NCI-H187 treated with DMSO at 0.1 percent for 48 hours (cell line): Measurements from ENCODE around the gene UNC45B.
"Not testable (repeated sequence)": the region's sequence is repeated elsewhere in the genome, so short reads cannot be mapped to it uniquely, and the experiment has no call there.

Experiments
- DNase-seq: peaks from one replicate; lab custom pipeline; 2025; lab: John Stamatoyannopoulos, UW

The UNC45B gene

GRCh38 chr17:35141681-35142466, 5.7 kb upstream of the UNC45B start, which contains the start of gene NLE1:
NLE1 (minus strand) TSS chr17:35142303; CDS start chr17:35142275, 28 bp downstream.
- peak; percentile 20 for DNase-seq

GRCh38 chr17:35142467-35142796, 5.2 kb upstream of the UNC45B start:
- no peak for DNase-seq

- DNase-seq = no peak
Measured at GRCh38 chr17:35144840-35145239, 2.8 kb upstream of the UNC45B start.

- DNase-seq = no peak
Measured at GRCh38 chr17:35146214-35146833, 1.3 kb upstream of the UNC45B start.

GRCh38 chr17:35148144-35148543, 527 bp downstream of the UNC45B start:
- DNase-seq = no peak

- no peak for DNase-seq
Measured at GRCh38 chr17:35149941-35150340, 2.3 kb downstream of the UNC45B start.

GRCh38 chr17:35151080-35151479, 3.5 kb downstream of the UNC45B start:
- DNase-seq = not testable (repeated sequence)

- DNase-seq = no peak
Measured at GRCh38 chr17:35152421-35153140, 5.0 kb downstream of the UNC45B start.

GRCh38 chr17:35154196-35155165, 6.9 kb downstream of the UNC45B start:
- no peak for DNase-seq

GRCh38 chr17:35155246-35155645, 7.6 kb downstream of the UNC45B start:
- no peak for DNase-seq

GRCh38 chr17:35159940-35160339, 12.3 kb downstream of the UNC45B start:
- no peak for DNase-seq

- no peak for DNase-seq
Measured at GRCh38 chr17:35160354-35161201, 13.0 kb downstream of the UNC45B start.

GRCh38 chr17:35161281-35161761, 13.7 kb downstream of the UNC45B start:
- no peak for DNase-seq

- DNase-seq = no peak
Measured at GRCh38 chr17:35162755-35163154, 15.1 kb downstream of the UNC45B start.

- DNase-seq = no peak
Measured at GRCh38 chr17:35163886-35164285, 16.3 kb downstream of the UNC45B start.

GRCh38 chr17:35164716-35165115, 17.1 kb downstream of the UNC45B start:
- no peak for DNase-seq

- DNase-seq = no peak
Measured at GRCh38 chr17:35166526-35166925, 18.9 kb downstream of the UNC45B start.

- DNase-seq = no peak
Measured at GRCh38 chr17:35167046-35167445, 19.4 kb downstream of the UNC45B start.

- no peak for DNase-seq
Measured at GRCh38 chr17:35167666-35168065, 20.0 kb downstream of the UNC45B start.

- no peak for DNase-seq
Measured at GRCh38 chr17:35169835-35170363, 22.3 kb downstream of the UNC45B start.
